ENCODE measurements around the gene CBX1. TPM values are rescaled to one million over a fixed set of nuclear protein-coding genes. Genes with fewer than 3 reads are reported as not detected.

The CBX1 gene
- total and polyA plus RNA-seq, 2 of the 8 experiments (the other 6 are each of a cell fraction or from before 2014, with no cell fraction given), result 38.7 to 173 TPM

DNA sequence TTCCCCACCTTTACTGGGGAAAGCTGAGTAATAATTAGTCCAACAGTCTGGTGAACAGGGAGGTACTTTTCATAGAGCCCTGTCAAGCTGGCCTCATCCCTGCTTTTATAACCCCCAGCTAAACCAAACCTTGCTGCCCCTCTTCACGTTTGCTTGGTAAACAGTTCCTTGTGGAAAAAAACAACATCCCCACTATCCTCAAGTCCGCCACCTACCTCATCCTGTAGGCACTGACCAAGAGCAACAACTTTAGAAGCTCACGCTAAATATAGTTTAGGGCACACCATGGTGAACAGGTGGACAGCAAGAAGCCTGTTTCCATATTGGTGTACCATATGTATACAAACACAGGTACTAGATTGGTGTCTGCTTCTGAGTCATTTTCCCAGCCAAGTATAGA, 36.6 kb downstream of the CBX1 start:
- 0 out of 4 replicates have a peak, but pooled peaks of 1 of the 2 experiments have one; percentile 9 for TF ChIP-seq RAD21 (IDR thresholded peaks at IDR 0.05 in 1 of 2, conservative IDR thresholded peaks at IDR 0.05 in 1 of 2; ENCODE audit: low read depth in 2 of 2, low read length in 2 of 2)
- no peak for TF ChIP-seq TBP (IDR thresholded peaks at IDR 0.05; ENCODE audit: low read depth, low read length)
- TF ChIP-seq, protein P1, sequence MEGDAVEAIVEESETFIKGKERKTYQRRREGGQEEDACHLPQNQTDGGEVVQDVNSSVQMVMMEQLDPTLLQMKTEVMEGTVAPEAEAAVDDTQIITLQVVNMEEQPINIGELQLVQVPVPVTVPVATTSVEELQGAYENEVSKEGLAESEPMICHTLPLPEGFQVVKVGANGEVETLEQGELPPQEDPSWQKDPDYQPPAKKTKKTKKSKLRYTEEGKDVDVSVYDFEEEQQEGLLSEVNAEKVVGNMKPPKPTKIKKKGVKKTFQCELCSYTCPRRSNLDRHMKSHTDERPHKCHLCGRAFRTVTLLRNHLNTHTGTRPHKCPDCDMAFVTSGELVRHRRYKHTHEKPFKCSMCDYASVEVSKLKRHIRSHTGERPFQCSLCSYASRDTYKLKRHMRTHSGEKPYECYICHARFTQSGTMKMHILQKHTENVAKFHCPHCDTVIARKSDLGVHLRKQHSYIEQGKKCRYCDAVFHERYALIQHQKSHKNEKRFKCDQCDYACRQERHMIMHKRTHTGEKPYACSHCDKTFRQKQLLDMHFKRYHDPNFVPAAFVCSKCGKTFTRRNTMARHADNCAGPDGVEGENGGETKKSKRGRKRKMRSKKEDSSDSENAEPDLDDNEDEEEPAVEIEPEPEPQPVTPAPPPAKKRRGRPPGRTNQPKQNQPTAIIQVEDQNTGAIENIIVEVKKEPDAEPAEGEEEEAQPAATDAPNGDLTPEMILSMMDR (IDR thresholded peaks at IDR 0.05; ENCODE audit: control extremely low read depth in 1 of 3, insufficient read depth in 1 of 3, low read depth in 1 of 3, low read length in 3 of 3), result peak in 2 of 3 experiments; percentile 23 to 24; a peak in 2 of 4 replicates
- H3K4me3 ChIP-seq (ENCODE audit: extremely low read depth in 1 of 4, insufficient read depth in 2 of 4, low read depth in 3 of 4, low read length in 4 of 4), result no peak overlapping the region
- no peak overlapping the region for H2BK12ac ChIP-seq (ENCODE audit: low read depth, low read length)
- H2BK5ac ChIP-seq (ENCODE audit: low read depth, low read length), result no peak overlapping the region
- H3K23ac ChIP-seq (ENCODE audit: insufficient read length), result no peak overlapping the region
- H3K23me2 ChIP-seq (ENCODE audit: low read depth, low read length), result no peaks in the 10 kb centered on the region
- peaks cover 7% of the 10 kb centered on the region for H3K79me1 ChIP-seq (ENCODE audit: low read depth, low read length)
- no peak overlapping the region for H4K8ac ChIP-seq (ENCODE audit: extremely low read depth, insufficient read depth, low read length)
- no peaks in the 10 kb centered on the region for H3K27me3 ChIP-seq (replicated peaks in 1 of 4; ENCODE audit: control insufficient read depth in 3 of 4, extremely low read depth in 1 of 4, insufficient read depth in 3 of 4, low read length in 3 of 4)
- H3K9ac ChIP-seq (replicated peaks in 1 of 4; ENCODE audit: extremely low read depth in 1 of 4, low read depth in 3 of 4, low read length in 3 of 4), result no peak overlapping the region
- no peak for DNase-seq (ENCODE audit: low read depth in 1 of 2, low spot score in 2 of 2)
- no peaks in the 10 kb centered on the region for H3K9me3 ChIP-seq (ENCODE audit: insufficient read depth in 2 of 2, low read depth in 1 of 2, low read length in 1 of 2)
- peaks cover 11 to 67% (median 31%) of the 10 kb centered on the region in 4 experiments for H3K36me3 ChIP-seq (ENCODE audit: control insufficient read depth in 2 of 4, insufficient read depth in 4 of 4, low read length in 3 of 4)
- no peak overlapping the region for H3K4ac ChIP-seq (replicated peaks; ENCODE audit: insufficient read length, low read depth, low read length)
- H2AK5ac ChIP-seq (ENCODE audit: low read depth, low read length), result no peak overlapping the region
- H2BK15ac ChIP-seq (ENCODE audit: low read length), result no peak overlapping the region
- peaks cover 13 to 27% of the 10 kb centered on the region in 2 experiments for H4K20me1 ChIP-seq (replicated peaks in 1 of 2; ENCODE audit: control insufficient read depth in 1 of 2, insufficient read depth in 2 of 2, low read length in 2 of 2)
- H3K18ac ChIP-seq (ENCODE audit: extremely low read depth, low read length), result no peak overlapping the region
- peaks cover 0 to 2% (median 0%) of the 10 kb centered on the region in 4 experiments; a peak in 1 of 7 replicates for H3K4me1 ChIP-seq (replicated peaks in 1 of 4; ENCODE audit: control insufficient read depth in 3 of 4, insufficient read depth in 4 of 4, low read length in 3 of 4)
- H2BK20ac ChIP-seq (ENCODE audit: low read length), result no peak overlapping the region
- H3K4me2 ChIP-seq (ENCODE audit: insufficient read depth in 1 of 2, low read depth in 2 of 2, low read length in 2 of 2), result no peak overlapping the region
- no peak overlapping the region for H4K5ac ChIP-seq (ENCODE audit: insufficient read length, low read depth, low read length)
- 82% methylated on average over 3 of the region's 3 CpGs; no CpG with 5 or more reads in 1 of the 2 experiments for WGBS, 2 experiments (ENCODE audit: extremely low coverage in 1 of 2, insufficient coverage in 1 of 2, insufficient read length in 1 of 2, insufficient replicate concordance in 2 of 2, low coverage in 1 of 2, low lambda C conversion rate in 2 of 2, missing lambda C conversion rate in 1 of 2)
- H2BK120ac ChIP-seq (replicated peaks; ENCODE audit: low read depth, low read length), result no peak overlapping the region
- no peak overlapping the region for H3K27ac ChIP-seq (ENCODE audit: low read depth, low read length)
- no peak overlapping the region for H2AFZ ChIP-seq (ENCODE audit: low read length)
- ChIA-PET POLR2A (ENCODE audit: partially characterized antibody) (interaction anchor here (0.9 to 41.8 kb wide), 8 partner anchors 9 to 87 kb away, joined by 3 to 1227 read pairs (median 10); partner anchors contain the start of genes CBX1, COPZ2 and NFE2L1), CTCF (ENCODE audit: partially characterized antibody) (interaction anchor here (0.6 to 14.5 kb wide), 17 partner anchors 9 to 69 kb away, joined by 3 to 203 read pairs (median 4); partner anchors contain the start of gene SNX11)
- H4K91ac ChIP-seq (replicated peaks; ENCODE audit: insufficient read length, low read length), result no peak overlapping the region
- no peak overlapping the region for H3K14ac ChIP-seq (ENCODE audit: insufficient read length)
- H3K79me2 ChIP-seq (ENCODE audit: control insufficient read depth in 1 of 2, insufficient read depth in 2 of 2, low read length in 2 of 2), result peaks cover 0 to 6% of the 10 kb centered on the region in 2 experiments; a peak in 2 of 4 replicates
- no peak for FAIRE-seq
- no peak overlapping the region for H3K56ac ChIP-seq (replicated peaks; ENCODE audit: insufficient read length, low read depth, low read length)
